Brain microvascular endothelial cell (primary cell): ENCODE results near the gene DBNDD2.
A peak's percentile ranks its signal among the peaks of the same experiment; 100 is the strongest.

Experiments used
- DNase-seq: peaks from one replicate; pipeline ENCODE4 v3.0.0-alpha.2; 2020
- H3K27ac ChIP-seq: fragments of 250-450 bp; sonication (Bioruptor Pico); 2 replicates; pipeline ENCODE4 v1.5.1; 2020; ENCODE audit warnings: mild to moderate bottlenecking, moderate library complexity
- H3K27me3 ChIP-seq: fragments of 250-450 bp; sonication (Bioruptor Pico); replicated peaks from 2 replicates; pipeline ENCODE4 v1.5.1; 2020; ENCODE audit warnings: mild to moderate bottlenecking
- H3K36me3 ChIP-seq: fragments of 250-450 bp; sonication (Bioruptor Pico); replicated peaks from 2 replicates; pipeline ENCODE4 v1.5.1; 2020; ENCODE audit warnings: mild to moderate bottlenecking
- H3K4me3 ChIP-seq: 2 replicates; pipeline ENCODE4 v1.5.1; 2011; ENCODE audit warnings: low read depth, mild to moderate bottlenecking, control low read depth, low read length, moderate library complexity
- in situ Hi-C: cut with HindIII; loops from 2 replicates; pipeline ENCODE4 v1.10.0; 2017; ENCODE audit warnings: low sequenced_read_pairs, low pct_ligation_motif_present
- TF ChIP-seq, protein P1 (sequence below): IDR thresholded peaks from 2 replicates; pipeline ENCODE4 v1.5.1; 2011; ENCODE audit warnings: low read depth, mild to moderate bottlenecking, moderate library complexity, low read length, control low read depth, inconsistent platforms; ENCODE audit errors: missing control alignments

The DBNDD2 gene

DNA sequence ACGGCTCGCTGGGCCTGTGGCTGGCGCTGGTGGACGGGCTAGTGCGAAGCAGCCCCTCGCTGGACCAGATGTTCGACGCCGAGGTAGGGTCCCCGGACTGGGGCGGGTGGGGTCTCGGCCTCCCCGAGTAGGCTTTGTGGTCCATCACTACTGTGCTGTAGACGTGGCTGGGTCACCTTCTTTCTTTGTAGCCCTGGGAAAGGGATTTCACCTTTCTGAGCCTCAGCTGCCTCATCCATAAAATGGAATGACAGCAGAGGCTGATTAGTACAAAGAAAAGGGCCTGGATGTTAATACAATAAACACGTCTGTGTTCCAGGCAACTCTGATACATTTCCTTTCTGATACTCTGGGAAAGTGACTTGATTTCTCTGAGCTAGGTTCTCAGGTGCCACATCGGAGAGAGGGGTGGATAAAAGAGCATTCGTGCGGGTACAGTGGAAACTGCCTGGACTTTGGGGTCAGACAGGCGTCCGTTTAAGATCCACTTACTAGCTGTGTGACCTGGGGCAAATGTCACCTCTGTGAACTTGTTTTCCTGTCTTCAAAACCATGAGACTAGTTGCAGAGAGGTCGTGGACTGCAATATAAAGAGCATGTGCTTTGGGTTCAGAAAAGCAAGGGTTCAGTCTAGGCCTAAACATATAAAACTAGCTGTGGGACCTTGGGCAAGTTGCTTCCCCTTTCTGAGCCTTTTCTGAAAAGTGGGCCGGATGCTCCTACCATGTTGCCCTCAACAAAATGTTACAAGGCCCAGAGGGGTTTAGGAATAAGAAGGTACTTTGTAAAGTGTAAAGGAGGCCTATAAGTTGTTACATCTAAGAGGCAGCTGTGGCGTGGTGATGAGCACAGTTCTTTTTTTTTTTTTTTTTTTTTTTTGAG is 44.2 kb upstream of the DBNDD2 start:
- Histone ChIP-seq H3K27me3 (no peaks in the 10 kb centered on the region), H3K36me3 (peaks cover 30% of the 10 kb centered on the region), H3K27ac (peak overlapping the region; percentile 96), H3K4me3 (peak overlapping the region; percentile 91)
- in situ Hi-C loops = no loop called here
- no peak for DNase-seq
- TF ChIP-seq, protein P1, sequence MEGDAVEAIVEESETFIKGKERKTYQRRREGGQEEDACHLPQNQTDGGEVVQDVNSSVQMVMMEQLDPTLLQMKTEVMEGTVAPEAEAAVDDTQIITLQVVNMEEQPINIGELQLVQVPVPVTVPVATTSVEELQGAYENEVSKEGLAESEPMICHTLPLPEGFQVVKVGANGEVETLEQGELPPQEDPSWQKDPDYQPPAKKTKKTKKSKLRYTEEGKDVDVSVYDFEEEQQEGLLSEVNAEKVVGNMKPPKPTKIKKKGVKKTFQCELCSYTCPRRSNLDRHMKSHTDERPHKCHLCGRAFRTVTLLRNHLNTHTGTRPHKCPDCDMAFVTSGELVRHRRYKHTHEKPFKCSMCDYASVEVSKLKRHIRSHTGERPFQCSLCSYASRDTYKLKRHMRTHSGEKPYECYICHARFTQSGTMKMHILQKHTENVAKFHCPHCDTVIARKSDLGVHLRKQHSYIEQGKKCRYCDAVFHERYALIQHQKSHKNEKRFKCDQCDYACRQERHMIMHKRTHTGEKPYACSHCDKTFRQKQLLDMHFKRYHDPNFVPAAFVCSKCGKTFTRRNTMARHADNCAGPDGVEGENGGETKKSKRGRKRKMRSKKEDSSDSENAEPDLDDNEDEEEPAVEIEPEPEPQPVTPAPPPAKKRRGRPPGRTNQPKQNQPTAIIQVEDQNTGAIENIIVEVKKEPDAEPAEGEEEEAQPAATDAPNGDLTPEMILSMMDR = no peak

DNA sequence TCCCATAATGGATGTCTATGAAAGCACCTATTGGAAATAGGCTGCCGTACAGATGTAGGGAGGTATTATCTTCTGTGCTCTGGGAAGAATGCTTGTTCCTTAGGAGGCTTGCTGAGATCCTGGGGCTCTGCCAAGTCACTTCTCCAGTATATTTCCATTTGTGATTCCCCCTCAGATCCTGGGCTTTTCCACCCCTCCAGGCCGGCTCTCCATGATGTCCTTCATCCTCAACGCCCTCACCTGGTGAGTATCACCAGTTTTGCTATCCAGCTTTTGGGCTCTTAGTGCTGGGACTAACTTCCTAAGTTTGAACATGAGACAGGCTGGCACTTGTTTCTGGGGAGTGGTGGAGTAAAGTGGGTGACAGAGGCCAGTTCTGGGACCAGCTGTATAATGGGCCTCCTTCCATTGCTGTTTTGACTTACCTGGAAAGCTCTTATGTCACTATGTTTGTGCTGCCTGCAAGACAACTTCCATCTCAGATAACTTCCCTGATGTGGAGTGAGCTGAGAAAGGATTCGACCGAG is 42.6 kb upstream of the DBNDD2 start:
- no peaks in the 10 kb centered on the region for H3K27me3 ChIP-seq
- H3K4me3 ChIP-seq = no peak overlapping the region
- TF ChIP-seq, protein P1 = no peak
- no peak for DNase-seq
- peaks cover 30% of the 10 kb centered on the region for H3K36me3 ChIP-seq
- in situ Hi-C loops = no loop called here
- no peak overlapping the region for H3K27ac ChIP-seq

DNA sequence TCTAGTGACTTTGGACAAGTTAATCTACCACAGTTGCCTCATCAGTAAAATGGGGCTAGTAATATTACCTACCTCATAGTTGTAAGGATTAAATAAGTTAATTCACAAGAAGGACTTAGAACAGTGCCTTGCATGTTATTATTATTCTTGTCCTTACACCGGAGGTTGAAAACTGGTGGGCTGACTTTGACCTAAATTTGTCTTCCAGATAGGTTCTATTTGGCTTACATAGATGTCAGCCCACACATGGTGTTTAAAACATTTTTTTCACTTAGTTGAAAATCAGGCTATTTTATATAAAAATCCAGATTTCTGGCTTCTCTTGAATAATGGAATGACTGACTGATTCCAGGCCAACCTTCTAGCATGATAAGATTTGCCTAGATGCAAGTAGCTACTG is 41.9 kb upstream of the DBNDD2 start:
- TF ChIP-seq, protein P1 = no peak
- in situ Hi-C loops = no loop called here
- Histone ChIP-seq H3K36me3 (peaks cover 30% of the 10 kb centered on the region), H3K27me3 (no peaks in the 10 kb centered on the region), H3K4me3 (no peak overlapping the region), H3K27ac (no peak overlapping the region)
- DNase-seq = no peak

DNA sequence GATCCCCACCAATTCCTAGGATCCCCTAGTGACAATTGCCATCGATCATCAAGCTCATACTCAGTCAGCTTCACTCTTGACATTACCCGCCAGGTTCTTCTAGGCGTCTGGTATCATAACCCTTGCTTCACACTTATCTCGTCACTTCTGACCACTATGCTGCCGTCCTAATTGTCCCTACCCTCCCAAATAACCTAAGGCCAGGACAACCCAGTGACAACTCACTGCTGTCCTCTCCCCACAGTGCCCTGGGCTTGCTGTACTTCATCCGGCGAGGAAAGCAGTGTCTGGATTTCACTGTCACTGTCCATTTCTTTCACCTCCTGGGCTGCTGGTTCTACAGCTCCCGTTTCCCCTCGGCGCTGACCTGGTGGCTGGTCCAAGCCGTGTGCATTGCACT is 41.5 kb upstream of the DBNDD2 start:
- TF ChIP-seq, protein P1 = no peak
- no peak for DNase-seq
- in situ Hi-C loops = no loop called here
- H3K4me3 ChIP-seq = no peak overlapping the region
- H3K27me3 ChIP-seq = no peaks in the 10 kb centered on the region
- H3K36me3 ChIP-seq = peaks cover 30% of the 10 kb centered on the region
- no peak overlapping the region for H3K27ac ChIP-seq

DNA sequence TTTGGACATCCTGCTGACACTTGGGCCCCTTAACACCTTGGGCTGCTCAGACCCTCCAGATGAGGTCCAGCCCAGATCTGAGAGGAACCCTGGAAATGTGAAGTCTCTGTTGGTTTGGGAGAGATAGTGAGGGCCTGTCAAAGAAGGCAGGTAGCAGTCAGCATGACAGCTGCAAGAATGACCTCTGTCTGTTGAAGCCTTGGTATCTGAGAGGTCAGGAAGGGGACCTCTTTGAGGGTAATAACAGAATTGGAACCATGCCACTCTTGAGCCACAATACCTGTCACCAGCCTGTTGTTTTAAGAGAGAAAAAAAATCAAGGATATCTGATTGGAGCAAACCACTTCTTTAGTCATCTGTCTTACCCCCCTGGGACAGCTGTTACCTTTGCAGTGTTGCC is 41.0 kb upstream of the DBNDD2 start:
- Histone ChIP-seq H3K27me3 (no peaks in the 10 kb centered on the region), H3K4me3 (no peak overlapping the region), H3K27ac (no peak overlapping the region), H3K36me3 (peaks cover 30% of the 10 kb centered on the region)
- no peak for DNase-seq
- TF ChIP-seq, protein P1 = no peak
- in situ Hi-C loops = no loop called here
